K562 (cell line): ENCODE results near the gene CDC20. TPM values are rescaled to one million over a fixed set of nuclear protein-coding genes. Genes with fewer than 3 reads are reported as not detected.

Experiments
- COPS2 ChIP-seq: fragments of 450-650 bp; conservative IDR thresholded peaks from 2 replicates; pipeline ENCODE4 v1.6.1; 2016; ENCODE audit warnings: mild to moderate bottlenecking, moderate library complexity
- ETV1 ChIP-seq: fragments of 450-650 bp; conservative IDR thresholded peaks from 2 replicates; pipeline ENCODE4 v1.6.1; 2016; ENCODE audit warnings: missing genetic modification characterization, control low read depth, low read depth, missing compliant biosample characterization
- HMGN3 ChIP-seq: IDR thresholded peaks from 2 replicates; pipeline ENCODE4 v1.6.1; 2011; ENCODE audit warnings: borderline replicate concordance, low read depth, mild to moderate bottlenecking, mixed read lengths, low read length; ENCODE audit not compliant: insufficient read length; ENCODE audit errors: extremely low read depth
- HNRNPUL1 ChIP-seq: fragments of 200-400 bp; formaldehyde crosslinking; IDR thresholded peaks from 2 replicates; pipeline ENCODE4 v1.6.1; 2017; ENCODE audit warnings: low read length
- MNT ChIP-seq, 2 experiments: fragments of 450-650 bp; conservative IDR thresholded peaks; 2 replicates each; pipeline ENCODE4 v1.6.1; 2017; ENCODE audit warnings: mild to moderate bottlenecking in 2 of 2, moderate library complexity in 2 of 2
- PPARD ChIP-seq: fragments of 250-450 bp; sonication (Bioruptor Pico); IDR thresholded peaks from 2 replicates; pipeline ENCODE4 v1.8.0; 2022; ENCODE audit warnings: inconsistent platforms, mild to moderate bottlenecking, moderate library complexity
- RFX5 ChIP-seq: IDR thresholded peaks from 2 replicates; pipeline ENCODE4 v1.6.1; 2011; ENCODE audit warnings: low read depth, mild to moderate bottlenecking, improper control_type of control experiment, low read length
- SMAD3 ChIP-seq: fragments of 450-650 bp; formaldehyde crosslinking; conservative IDR thresholded peaks from 2 replicates; pipeline ENCODE4 v1.4.0; 2020; ENCODE audit warnings: mild to moderate bottlenecking
- SP2 ChIP-seq: IDR thresholded peaks from 2 replicates; pipeline ENCODE4 v1.6.1; 2011; ENCODE audit warnings: mild to moderate bottlenecking, low read depth, low read length, moderate library complexity; ENCODE audit not compliant: poor library complexity, severe bottlenecking; ENCODE audit errors: extremely low read depth
- SPI1 ChIP-seq: IDR thresholded peaks from 2 replicates; pipeline ENCODE4 v1.6.1; 2011; ENCODE audit warnings: low read depth, low read length, control low read depth, borderline replicate concordance
- TCF7 ChIP-seq: sonication (generic); IDR thresholded peaks from 2 replicates; pipeline ENCODE4 v1.6.1; 2016; ENCODE audit warnings: antibody characterized with exemption, borderline replicate concordance
- U2AF1 ChIP-seq: fragments of 200-400 bp; formaldehyde crosslinking; optimal IDR thresholded peaks from 2 replicates; pipeline ENCODE3; 2017; ENCODE audit warnings: mild to moderate bottlenecking, low read depth, low read length, moderate library complexity
- ZKSCAN1 ChIP-seq: fragments of 150-350 bp; IDR thresholded peaks from 2 replicates; pipeline ENCODE4 v1.6.1; 2016; ENCODE audit warnings: low read depth, low read length
- ZNF174 ChIP-seq: fragments of 250-450 bp; sonication (Bioruptor Pico); IDR thresholded peaks from 2 replicates; pipeline ENCODE4 v1.4.0; 2020; ENCODE audit warnings: mild to moderate bottlenecking
- ZNF324 ChIP-seq: fragments of 250-450 bp; sonication (Bioruptor Pico); IDR thresholded peaks from 2 replicates; pipeline ENCODE4 v1.4.0; 2020; ENCODE audit warnings: mild to moderate bottlenecking
- ZNF449 ChIP-seq: fragments of 250-450 bp; sonication (Bioruptor Pico); IDR thresholded peaks from 2 replicates; pipeline ENCODE4 v1.8.0; 2022; ENCODE audit warnings: moderate library complexity, mild to moderate bottlenecking, inconsistent platforms
- ZNF644 ChIP-seq: fragments of 200-800 bp; sonication (Bioruptor generic); IDR thresholded peaks from 2 replicates; pipeline ENCODE4 v1.6.1; 2016; ENCODE audit warnings: low read depth, missing genetic modification characterization, missing compliant biosample characterization
- ZSCAN32 ChIP-seq: fragments of 450-650 bp; formaldehyde crosslinking; IDR thresholded peaks from 2 replicates; pipeline ENCODE4 v1.4.0; 2020; ENCODE audit warnings: mild to moderate bottlenecking, moderate library complexity
- polyA plus RNA-seq, 8 experiments: library from polyadenylated mRNA; depleted of rRNA in 4 of 8; stranded (reverse) in 5 of 8; unstranded in 3 of 8; fragments of >200 nt; fragmentation: Nextera tagmentation in 2 of 8; fragmentation: Illumina TruSeq in 1 of 8; extraction: Ambion mirVana in 2 of 8; extraction: Trizol in 1 of 8; gene quantifications; 2 replicates each; pipeline versions ENCODE4 v1.2.1 to v1.2.3, GENCODE V29; 2011 to 2014; ENCODE audit warnings: inconsistent platforms in 1 of 8, missing spikeins in 1 of 8
- total RNA-seq, 7 experiments: library from RNA; depleted of rRNA in 6 of 7; stranded (reverse); fragments of >200 nt in 6 of 7; fragmentation: Illumina TruSeq in 2 of 7; extraction: Trizol in 2 of 7; gene quantifications; 2 replicates each; pipeline versions ENCODE4 v1.2.1 to v1.2.3, GENCODE V29; 2011 to 2021; ENCODE audit warnings: low replicate concordance in 1 of 7
- TF ChIP-seq, protein P1 (sequence below): fragments of 250-450 bp; sonication (Bioruptor Pico); IDR thresholded peaks from 2 replicates; pipeline ENCODE4 v1.4.0; 2020

The CDC20 gene
- total and polyA plus RNA-seq, 9 of the 15 experiments (the other 6 are each of a cell fraction or from before 2014, with no cell fraction given), result 45.2 to 224 (median 121) TPM

GRCh38 chr1:43358746-43359693 lies at the start of gene CDC20 (continued):
- peak; percentile 50 for TF ChIP-seq ETV1
- peak; percentile 72 for TF ChIP-seq SP2
- TF ChIP-seq ZNF324 (CRISPR knock-in tag), result no peak
- no peak for TF ChIP-seq HMGN3
- TF ChIP-seq ZNF174 (CRISPR knock-in tag), result no peak
- TF ChIP-seq SMAD3, result no peak
- no peak for TF ChIP-seq RFX5
- TF ChIP-seq PPARD (CRISPR knock-in tag), result no peak
- peak; percentile 67 to 87 for TF ChIP-seq MNT (conservative IDR thresholded peaks at IDR 0.05)
- TF ChIP-seq ZNF449 (CRISPR knock-in tag), result no peak
- TF ChIP-seq SPI1, result no peak
- TF ChIP-seq ZKSCAN1, result no peak
- TF ChIP-seq HNRNPUL1, result no peak
- TF ChIP-seq U2AF1, result no peak
- TF ChIP-seq, protein P1, sequence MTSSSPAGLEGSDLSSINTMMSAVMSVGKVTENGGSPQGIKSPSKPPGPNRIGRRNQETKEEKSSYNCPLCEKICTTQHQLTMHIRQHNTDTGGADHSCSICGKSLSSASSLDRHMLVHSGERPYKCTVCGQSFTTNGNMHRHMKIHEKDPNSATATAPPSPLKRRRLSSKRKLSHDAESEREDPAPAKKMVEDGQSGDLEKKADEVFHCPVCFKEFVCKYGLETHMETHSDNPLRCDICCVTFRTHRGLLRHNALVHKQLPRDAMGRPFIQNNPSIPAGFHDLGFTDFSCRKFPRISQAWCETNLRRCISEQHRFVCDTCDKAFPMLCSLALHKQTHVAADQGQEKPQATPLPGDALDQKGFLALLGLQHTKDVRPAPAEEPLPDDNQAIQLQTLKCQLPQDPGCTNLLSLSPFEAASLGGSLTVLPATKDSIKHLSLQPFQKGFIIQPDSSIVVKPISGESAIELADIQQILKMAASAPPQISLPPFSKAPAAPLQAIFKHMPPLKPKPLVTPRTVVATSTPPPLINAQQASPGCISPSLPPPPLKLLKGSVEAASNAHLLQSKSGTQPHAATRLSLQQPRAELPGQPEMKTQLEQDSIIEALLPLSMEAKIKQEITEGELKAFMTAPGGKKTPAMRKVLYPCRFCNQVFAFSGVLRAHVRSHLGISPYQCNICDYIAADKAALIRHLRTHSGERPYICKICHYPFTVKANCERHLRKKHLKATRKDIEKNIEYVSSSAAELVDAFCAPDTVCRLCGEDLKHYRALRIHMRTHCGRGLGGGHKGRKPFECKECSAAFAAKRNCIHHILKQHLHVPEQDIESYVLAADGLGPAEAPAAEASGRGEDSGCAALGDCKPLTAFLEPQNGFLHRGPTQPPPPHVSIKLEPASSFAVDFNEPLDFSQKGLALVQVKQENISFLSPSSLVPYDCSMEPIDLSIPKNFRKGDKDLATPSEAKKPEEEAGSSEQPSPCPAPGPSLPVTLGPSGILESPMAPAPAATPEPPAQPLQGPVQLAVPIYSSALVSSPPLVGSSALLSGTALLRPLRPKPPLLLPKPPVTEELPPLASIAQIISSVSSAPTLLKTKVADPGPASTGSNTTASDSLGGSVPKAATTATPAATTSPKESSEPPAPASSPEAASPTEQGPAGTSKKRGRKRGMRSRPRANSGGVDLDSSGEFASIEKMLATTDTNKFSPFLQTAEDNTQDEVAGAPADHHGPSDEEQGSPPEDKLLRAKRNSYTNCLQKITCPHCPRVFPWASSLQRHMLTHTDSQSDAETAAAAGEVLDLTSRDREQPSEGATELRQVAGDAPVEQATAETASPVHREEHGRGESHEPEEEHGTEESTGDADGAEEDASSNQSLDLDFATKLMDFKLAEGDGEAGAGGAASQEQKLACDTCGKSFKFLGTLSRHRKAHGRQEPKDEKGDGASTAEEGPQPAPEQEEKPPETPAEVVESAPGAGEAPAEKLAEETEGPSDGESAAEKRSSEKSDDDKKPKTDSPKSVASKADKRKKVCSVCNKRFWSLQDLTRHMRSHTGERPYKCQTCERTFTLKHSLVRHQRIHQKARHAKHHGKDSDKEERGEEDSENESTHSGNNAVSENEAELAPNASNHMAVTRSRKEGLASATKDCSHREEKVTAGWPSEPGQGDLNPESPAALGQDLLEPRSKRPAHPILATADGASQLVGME, result peak; percentile 17; the same call in 1 of the 2 replicates
- peak; percentile 72; the same call in 1 of the 2 replicates for TF ChIP-seq TCF7
- TF ChIP-seq COPS2, result no peak
- TF ChIP-seq ZNF644 (tag), result no peak
- no peak for TF ChIP-seq ZSCAN32 (CRISPR knock-in tag)
